WTC11 (cell line): Measurements from ENCODE around the gene TKT. TPM values are rescaled to one million over a fixed set of nuclear protein-coding genes. Genes with fewer than 3 reads are reported as not detected.

Source experiments
- ATAC-seq: fragments of 200-7000 bp; cut with Tn5 transposase; 2 replicates; pipeline ENCODE4 v1.10.0; 2021; ENCODE audit warnings: mild to moderate bottlenecking, moderate library complexity
- CTCF ChIA-PET: fragments of 300-600 bp; sonication (Branson Sonifier 250); formaldehyde crosslinking; loops from one replicate; lab custom pipeline; 2021; ENCODE audit warnings: antibody characterized with exemption; lab: Charles Lee
- POLR2A ChIA-PET: fragments of 350-600 bp; sonication (Branson Sonifier 250); formaldehyde crosslinking; loops from one replicate; lab custom pipeline; 2021; ENCODE audit warnings: antibody characterized with exemption; lab: Charles Lee
- DNase-seq: peaks from one replicate; pipeline ENCODE4 v3.0.0; 2021; ENCODE audit warnings: low spot score
- H3K27ac Mint-ChIP-seq: 2 replicates; pipeline ENCODE4 v1.8.0; 2021; ENCODE audit warnings: mixed read lengths
- H3K27me3 Mint-ChIP-seq: 2 replicates; pipeline ENCODE4 v1.8.0; 2021; ENCODE audit warnings: low read depth, mild to moderate bottlenecking, moderate library complexity, mixed read lengths
- H3K36me3 Mint-ChIP-seq: 2 replicates; pipeline ENCODE4 v1.8.0; 2021; ENCODE audit warnings: mixed read lengths
- H3K4me1 Mint-ChIP-seq: 2 replicates; pipeline ENCODE4 v1.8.0; 2022; ENCODE audit warnings: mixed read lengths
- H3K4me3 Mint-ChIP-seq: 2 replicates; pipeline ENCODE4 v1.8.0; 2021; ENCODE audit warnings: mild to moderate bottlenecking, moderate library complexity, mixed read lengths
- H3K9me3 Mint-ChIP-seq: 2 replicates; pipeline ENCODE4 v1.8.0; 2021; ENCODE audit warnings: mixed read lengths
- ATF2 ChIP-seq: sonication (generic); formaldehyde crosslinking; IDR thresholded peaks from 2 replicates; pipeline ENCODE4 v1.8.1; 2022; ENCODE audit warnings: low read depth, missing genetic modification reagents, borderline replicate concordance
- CBFB ChIP-seq: sonication (generic); formaldehyde crosslinking; IDR thresholded peaks from 2 replicates; pipeline ENCODE4 v1.8.1; 2022; ENCODE audit warnings: mild to moderate bottlenecking, low read depth, missing genetic modification reagents
- E2F1 ChIP-seq: sonication (generic); formaldehyde crosslinking; IDR thresholded peaks from 2 replicates; pipeline ENCODE4 v1.8.0; 2022; ENCODE audit warnings: mild to moderate bottlenecking, missing genetic modification reagents
- ELF4 ChIP-seq: sonication (generic); formaldehyde crosslinking; IDR thresholded peaks from 2 replicates; pipeline ENCODE4 v1.8.1; 2022; ENCODE audit warnings: low read depth, mild to moderate bottlenecking, moderate library complexity, missing genetic modification reagents
- ERG ChIP-seq: fragments of 250-450 bp; sonication (Bioruptor Pico); IDR thresholded peaks from 2 replicates; pipeline ENCODE4 v1.8.0; 2021; ENCODE audit warnings: mild to moderate bottlenecking
- MAX ChIP-seq: sonication (generic); formaldehyde crosslinking; IDR thresholded peaks from 2 replicates; pipeline ENCODE4 v1.8.0; 2022; ENCODE audit warnings: mild to moderate bottlenecking, missing genetic modification reagents
- TEAD1 ChIP-seq: sonication (generic); formaldehyde crosslinking; IDR thresholded peaks from 2 replicates; pipeline ENCODE4 v1.8.0; 2022; ENCODE audit warnings: mild to moderate bottlenecking, missing genetic modification reagents
- USF2 ChIP-seq: sonication (generic); formaldehyde crosslinking; IDR thresholded peaks from 2 replicates; pipeline ENCODE4 v1.8.1; 2023; ENCODE audit warnings: mild to moderate bottlenecking, missing genetic modification reagents, moderate library complexity
- ZBTB21 ChIP-seq: sonication (generic); formaldehyde crosslinking; IDR thresholded peaks from 2 replicates; pipeline ENCODE4 v1.8.1; 2023; ENCODE audit warnings: mild to moderate bottlenecking, missing genetic modification reagents, borderline replicate concordance
- ZNF416 ChIP-seq: fragments of 250-450 bp; sonication (Bioruptor Pico); IDR thresholded peaks from 2 replicates; pipeline ENCODE4 v1.9.0; 2021; ENCODE audit warnings: mild to moderate bottlenecking, inconsistent platforms
- ZNF512 ChIP-seq: sonication (generic); formaldehyde crosslinking; IDR thresholded peaks from 2 replicates; pipeline ENCODE4 v1.8.1; 2022; ENCODE audit warnings: missing genetic modification reagents, borderline replicate concordance
- ZNF532 ChIP-seq: fragments of 250-450 bp; sonication (Bioruptor Pico); IDR thresholded peaks from 2 replicates; pipeline ENCODE4 v1.9.0; 2021; ENCODE audit warnings: mild to moderate bottlenecking, borderline replicate concordance
- total RNA-seq: library from RNA; stranded (reverse); gene quantifications from 3 replicates; pipeline ENCODE4 v1.2.3, GENCODE V29; 2021

Gene TKT
- total RNA-seq, 1 experiment from 2014 or later = 1,040 TPM

GRCh38 chr3:53258600-53259426, 3.0 kb upstream of the TKT start:
- peak; percentile 43 for ATAC-seq
- Mint-ChIP-seq H3K9me3 (no peaks in the 10 kb centered on the region), H3K36me3 (peaks cover 8% of the 10 kb centered on the region), H3K4me1 (peaks cover 39% of the 10 kb centered on the region), H3K27ac (peak overlapping the region; percentile 95), H3K4me3 (no peak overlapping the region; the same call in 1 of the 2 replicates), H3K27me3 (peaks cover 9% of the 10 kb centered on the region; the same call in 1 of the 2 replicates)
- TF ChIP-seq ATF2 (CRISPR knock-in tag) = no peak
- TF ChIP-seq CBFB (CRISPR knock-in tag) = 0 out of 2 replicates have a peak, but pooled peaks have one; percentile 56
- no peak for TF ChIP-seq ELF4
- peak; percentile 49; the same call in 1 of the 2 replicates for TF ChIP-seq USF2 (CRISPR knock-in tag)
- 0 out of 2 replicates have a peak, but pooled peaks have one; percentile 75 for TF ChIP-seq ZNF532 (CRISPR knock-in tag)
- TF ChIP-seq ZNF512 = 0 out of 2 replicates have a peak, but pooled peaks have one; percentile 5
- TF ChIP-seq ERG (CRISPR knock-in tag) = peak; percentile 74; the same call in 1 of the 2 replicates
- TF ChIP-seq E2F1 = 0 out of 2 replicates have a peak, but pooled peaks have one; percentile 54
- peak; percentile 37; the same call in 1 of the 2 replicates for TF ChIP-seq MAX (CRISPR knock-in tag)
- 0 out of 2 replicates have a peak, but pooled peaks have one; percentile 5 for TF ChIP-seq ZBTB21 (CRISPR knock-in tag)
- 0 out of 2 replicates have a peak, but pooled peaks have one; percentile 41 for TF ChIP-seq TEAD1 (CRISPR knock-in tag)
- no peak for TF ChIP-seq ZNF416
- ChIA-PET CTCF (interaction anchor here (0.7 to 2.0 kb wide), 8 partner anchors 11 to 148 kb away, joined by 3 to 10 read pairs (median 3); no protein-coding TSS in a partner anchor), POLR2A (no interaction called here)
- no peak for DNase-seq
